Effector memory CD4-positive, alpha-beta T cell (primary cell): ENCODE data around the gene TNFAIP2.

Source experiments
- DNase-seq, 3 donors: peaks; one replicate each; pipeline ENCODE4 v3.0.0-alpha.2; 2020
- H3K27ac ChIP-seq: 2 replicates; pipeline ENCODE4 v1.7.0; 2013; ENCODE audit warnings: mild to moderate bottlenecking, low read length, moderate library complexity; ENCODE audit not compliant: insufficient read depth, poor library complexity, severe bottlenecking
- H3K27me3 ChIP-seq: replicated peaks from 2 replicates; pipeline ENCODE4 v1.7.0; 2013; ENCODE audit warnings: mild to moderate bottlenecking, low read length; ENCODE audit not compliant: insufficient read depth, control insufficient read depth, poor library complexity, severe bottlenecking
- H3K36me3 ChIP-seq: 2 replicates; pipeline ENCODE4 v1.7.0; 2013; ENCODE audit warnings: mild to moderate bottlenecking, low read length, moderate library complexity; ENCODE audit not compliant: control insufficient read depth, insufficient read depth
- H3K4me1 ChIP-seq: 2 replicates; pipeline ENCODE4 v1.7.0; 2013; ENCODE audit warnings: low read length, mild to moderate bottlenecking; ENCODE audit not compliant: control insufficient read depth, insufficient read depth, poor library complexity, severe bottlenecking
- H3K4me3 ChIP-seq: 2 replicates; pipeline ENCODE4 v1.7.0; 2013; ENCODE audit warnings: low read length, low read depth, mild to moderate bottlenecking; ENCODE audit not compliant: insufficient read depth, poor library complexity, severe bottlenecking
- H3K9me3 ChIP-seq: 2 replicates; pipeline ENCODE4 v1.7.0; 2013; ENCODE audit warnings: mild to moderate bottlenecking, low read length, moderate library complexity; ENCODE audit not compliant: control insufficient read depth

The TNFAIP2 gene

DNA sequence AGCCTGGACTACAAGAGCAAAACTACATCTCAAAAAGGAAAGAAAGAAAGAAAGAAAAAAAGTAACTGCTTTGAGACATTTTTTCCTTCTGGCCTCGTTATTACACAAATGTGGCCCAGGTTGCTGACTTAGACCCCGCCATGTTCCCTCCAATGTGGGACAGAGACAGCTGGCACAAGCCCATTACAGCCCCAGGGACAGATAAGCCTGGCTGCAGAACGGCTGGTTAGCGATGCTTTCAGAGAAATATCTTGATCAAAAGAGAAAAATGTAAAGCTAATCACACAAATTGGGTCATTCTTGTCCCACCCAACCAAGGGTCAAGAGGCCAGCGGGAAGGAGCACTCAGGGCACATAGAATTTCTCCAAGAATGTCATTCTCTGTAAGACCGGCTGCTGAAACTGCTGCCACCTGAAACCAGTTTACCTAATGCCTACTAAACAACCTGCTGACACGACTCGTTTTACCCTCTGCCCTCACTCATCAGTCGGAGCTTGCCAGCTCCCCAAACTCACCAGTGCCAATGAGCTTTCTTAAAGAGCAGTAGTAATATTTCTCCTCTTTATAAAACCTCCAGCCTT is 63.1 kb downstream of the TNFAIP2 start:
- DNase-seq: no peak
- Histone ChIP-seq H3K9me3 (no peaks in the 10 kb centered on the region), H3K4me3 (no peak overlapping the region), H3K36me3 (no peaks in the 10 kb centered on the region), H3K27me3 (no peaks in the 10 kb centered on the region), H3K4me1 (peaks cover 8% of the 10 kb centered on the region), H3K27ac (no peak overlapping the region)
